Measurements from ENCODE around the gene CALU.

CALU gene

GRCh38 chr7:128811631-128812430 is 72.7 kb downstream of the CALU start:
- Histone ChIP-seq H3K4ac (ENCODE audit: low read depth in 1 of 2, low read length in 2 of 2) (no peak overlapping the region), H3K4me2 (ENCODE audit: low read length, poor library complexity, severe bottlenecking) (no peak overlapping the region), H3K9ac (ENCODE audit: low read length) (no peak overlapping the region), H2AFZ (ENCODE audit: low read depth, low read length) (no peak overlapping the region), H4K8ac (ENCODE audit: low read length) (no peak overlapping the region), H3K27ac (ENCODE audit: low read length, poor library complexity, severe bottlenecking) (no peak overlapping the region), H2BK15ac (ENCODE audit: low read depth, poor library complexity, severe bottlenecking) (no peak overlapping the region), H3K14ac (ENCODE audit: low read length in 2 of 2) (no peak overlapping the region), H3K79me1 (replicated peaks; ENCODE audit: low read length, poor library complexity, severe bottlenecking) (no peaks in the 10 kb centered on the region), H3K18ac (ENCODE audit: low read depth in 1 of 2, low read length in 2 of 2) (no peak overlapping the region), H3K4me1 (ENCODE audit: control insufficient read depth, insufficient read depth, low read depth, low read length) (peaks cover 2% of the 10 kb centered on the region), H3K36me3 (ENCODE audit: control insufficient read depth in 1 of 2, insufficient read depth in 2 of 2, low read depth in 1 of 2, low read length in 2 of 2) (peaks cover 5 to 29% of the 10 kb centered on the region in 2 experiments), H3K4me3 (ENCODE audit: insufficient read depth in 1 of 2, low read depth in 1 of 2, low read length in 2 of 2) (no peak overlapping the region), H2BK5ac (ENCODE audit: low read depth, low read length, poor library complexity, severe bottlenecking) (no peak overlapping the region), H2BK120ac (ENCODE audit: low read depth, low read length) (no peak overlapping the region), H3K9me3 (ENCODE audit: control insufficient read depth, low read length) (no peaks in the 10 kb centered on the region), H4K91ac (ENCODE audit: low read length) (no peak overlapping the region), H3K23ac (ENCODE audit: low read length in 2 of 2) (no peak overlapping the region), H2BK12ac (ENCODE audit: low read length in 2 of 2) (no peak overlapping the region), H2AK5ac (ENCODE audit: low read length, severe bottlenecking) (no peak overlapping the region), H3K27me3 (ENCODE audit: control insufficient read depth in 1 of 2, insufficient read depth in 1 of 2, low read length in 2 of 2) (peaks cover 2 to 23% of the 10 kb centered on the region in 2 experiments)
- WGBS: 95% methylated on average over 11 of the region's 11 CpGs
- no peak for DNase-seq

GRCh38 chr7:128812514-128813168 is 73.5 kb downstream of the CALU start:
- H3K4ac ChIP-seq (ENCODE audit: low read depth in 1 of 2, low read length in 2 of 2): no peak overlapping the region
- H3K4me3 ChIP-seq (ENCODE audit: insufficient read depth in 1 of 2, low read depth in 1 of 2, low read length in 2 of 2): no peak overlapping the region
- H2BK5ac ChIP-seq (ENCODE audit: low read depth, low read length, poor library complexity, severe bottlenecking): no peak overlapping the region
- H4K91ac ChIP-seq (ENCODE audit: low read length): no peak overlapping the region
- no peak overlapping the region for H3K18ac ChIP-seq (ENCODE audit: low read depth in 1 of 2, low read length in 2 of 2)
- H3K14ac ChIP-seq (ENCODE audit: low read length in 2 of 2): no peak overlapping the region
- peak overlapping the region in 1 of 2 experiments; percentile 34 for H3K23ac ChIP-seq (ENCODE audit: low read length in 2 of 2)
- H3K9ac ChIP-seq (ENCODE audit: low read length): no peak overlapping the region
- H3K4me2 ChIP-seq (ENCODE audit: low read length, poor library complexity, severe bottlenecking): no peak overlapping the region
- H2AFZ ChIP-seq (ENCODE audit: low read depth, low read length): no peak overlapping the region
- peaks cover 2% of the 10 kb centered on the region for H3K4me1 ChIP-seq (ENCODE audit: control insufficient read depth, insufficient read depth, low read depth, low read length)
- no peak for DNase-seq
- H2BK120ac ChIP-seq (ENCODE audit: low read depth, low read length): no peak overlapping the region
- peaks cover 3 to 31% of the 10 kb centered on the region in 2 experiments for H3K27me3 ChIP-seq (ENCODE audit: control insufficient read depth in 1 of 2, insufficient read depth in 1 of 2, low read length in 2 of 2)
- no peak overlapping the region for H2AK5ac ChIP-seq (ENCODE audit: low read length, severe bottlenecking)
- H3K79me1 ChIP-seq (replicated peaks; ENCODE audit: low read length, poor library complexity, severe bottlenecking): no peaks in the 10 kb centered on the region
- no peak overlapping the region for H2BK15ac ChIP-seq (ENCODE audit: low read depth, poor library complexity, severe bottlenecking)
- no peak overlapping the region for H4K8ac ChIP-seq (ENCODE audit: low read length)
- peaks cover 0 to 22% of the 10 kb centered on the region in 2 experiments for H3K36me3 ChIP-seq (ENCODE audit: control insufficient read depth in 1 of 2, insufficient read depth in 2 of 2, low read depth in 1 of 2, low read length in 2 of 2)
- H3K27ac ChIP-seq (ENCODE audit: low read length, poor library complexity, severe bottlenecking): no peak overlapping the region
- WGBS: 72% methylated on average over 11 of the region's 11 CpGs
- H3K9me3 ChIP-seq (ENCODE audit: control insufficient read depth, low read length): no peaks in the 10 kb centered on the region
- no peak overlapping the region for H2BK12ac ChIP-seq (ENCODE audit: low read length in 2 of 2)

- Histone ChIP-seq H3K9me3 (ENCODE audit: control insufficient read depth, low read length) (no peaks in the 10 kb centered on the region), H3K4me2 (ENCODE audit: low read length, poor library complexity, severe bottlenecking) (no peak overlapping the region), H2AK5ac (ENCODE audit: low read length, severe bottlenecking) (no peak overlapping the region), H3K27me3 (ENCODE audit: control insufficient read depth in 1 of 2, insufficient read depth in 1 of 2, low read length in 2 of 2) (peaks cover 3 to 47% of the 10 kb centered on the region in 2 experiments), H2BK12ac (ENCODE audit: low read length in 2 of 2) (no peak overlapping the region), H3K18ac (ENCODE audit: low read depth in 1 of 2, low read length in 2 of 2) (no peak overlapping the region), H3K9ac (ENCODE audit: low read length) (no peak overlapping the region), H2AFZ (ENCODE audit: low read depth, low read length) (no peak overlapping the region), H4K8ac (ENCODE audit: low read length) (no peak overlapping the region), H3K27ac (ENCODE audit: low read length, poor library complexity, severe bottlenecking) (no peak overlapping the region), H3K4ac (ENCODE audit: low read depth in 1 of 2, low read length in 2 of 2) (no peak overlapping the region), H3K36me3 (ENCODE audit: control insufficient read depth in 1 of 2, insufficient read depth in 2 of 2, low read depth in 1 of 2, low read length in 2 of 2) (peaks cover 0 to 8% of the 10 kb centered on the region in 2 experiments), H2BK5ac (ENCODE audit: low read depth, low read length, poor library complexity, severe bottlenecking) (no peak overlapping the region), H3K79me1 (replicated peaks; ENCODE audit: low read length, poor library complexity, severe bottlenecking) (no peaks in the 10 kb centered on the region), H3K4me1 (ENCODE audit: control insufficient read depth, insufficient read depth, low read depth, low read length) (peaks cover 2% of the 10 kb centered on the region), H4K91ac (ENCODE audit: low read length) (no peak overlapping the region), H3K4me3 (ENCODE audit: insufficient read depth in 1 of 2, low read depth in 1 of 2, low read length in 2 of 2) (no peak overlapping the region), H3K14ac (ENCODE audit: low read length in 2 of 2) (no peak overlapping the region), H2BK120ac (ENCODE audit: low read depth, low read length) (no peak overlapping the region), H2BK15ac (ENCODE audit: low read depth, poor library complexity, severe bottlenecking) (no peak overlapping the region), H3K23ac (ENCODE audit: low read length in 2 of 2) (no peak overlapping the region)
- no peak for DNase-seq
- WGBS: 98% methylated on average over 6 of the region's 6 CpGs
These were observed 75.3 kb downstream of the CALU start for GRCh38 chr7:128814499-128814898.

GRCh38 chr7:128815289-128815942 is 76.3 kb downstream of the CALU start:
- Histone ChIP-seq H4K91ac (ENCODE audit: low read length) (no peak overlapping the region), H3K27me3 (ENCODE audit: control insufficient read depth in 1 of 2, insufficient read depth in 1 of 2, low read length in 2 of 2) (peaks cover 3 to 47% of the 10 kb centered on the region in 2 experiments), H2BK120ac (ENCODE audit: low read depth, low read length) (no peak overlapping the region), H3K27ac (ENCODE audit: low read length, poor library complexity, severe bottlenecking) (no peak overlapping the region), H3K4me2 (ENCODE audit: low read length, poor library complexity, severe bottlenecking) (no peak overlapping the region), H3K36me3 (ENCODE audit: control insufficient read depth in 1 of 2, insufficient read depth in 2 of 2, low read depth in 1 of 2, low read length in 2 of 2) (peaks cover 0 to under 1% of the 10 kb centered on the region in 2 experiments), H2BK5ac (ENCODE audit: low read depth, low read length, poor library complexity, severe bottlenecking) (no peak overlapping the region), H3K14ac (ENCODE audit: low read length in 2 of 2) (no peak overlapping the region), H2AK5ac (ENCODE audit: low read length, severe bottlenecking) (no peak overlapping the region), H3K9ac (ENCODE audit: low read length) (no peak overlapping the region), H3K18ac (ENCODE audit: low read depth in 1 of 2, low read length in 2 of 2) (no peak overlapping the region), H2AFZ (ENCODE audit: low read depth, low read length) (no peak overlapping the region), H3K79me1 (replicated peaks; ENCODE audit: low read length, poor library complexity, severe bottlenecking) (no peaks in the 10 kb centered on the region), H3K4ac (ENCODE audit: low read depth in 1 of 2, low read length in 2 of 2) (no peak overlapping the region), H3K4me1 (ENCODE audit: control insufficient read depth, insufficient read depth, low read depth, low read length) (peaks cover 2% of the 10 kb centered on the region), H3K4me3 (ENCODE audit: insufficient read depth in 1 of 2, low read depth in 1 of 2, low read length in 2 of 2) (no peak overlapping the region), H3K23ac (ENCODE audit: low read length in 2 of 2) (no peak overlapping the region), H2BK15ac (ENCODE audit: low read depth, poor library complexity, severe bottlenecking) (no peak overlapping the region), H3K9me3 (ENCODE audit: control insufficient read depth, low read length) (no peaks in the 10 kb centered on the region), H4K8ac (ENCODE audit: low read length) (no peak overlapping the region), H2BK12ac (ENCODE audit: low read length in 2 of 2) (no peak overlapping the region)
- no peak for DNase-seq
- WGBS: 96% methylated on average over 7 of the region's 7 CpGs

All from mesenchymal stem cell (in vitro differentiated cells and primary cell).